ENCODE results near the gene GPR78.

Gene GPR78

GRCh38 chr4:8581094-8581861, 1.1 kb downstream of the GPR78 start:
- DNase-seq (ENCODE audit: extremely low read depth, low read depth): no peak
- H3K4me3 ChIP-seq (replicated peaks; ENCODE audit: low read depth, low read length): no peak overlapping the region
- no peak for TF ChIP-seq CTCF (IDR thresholded peaks at IDR 0.05; ENCODE audit: low read depth, low read length, missing control alignments)

- H3K4me3 ChIP-seq (replicated peaks; ENCODE audit: low read depth, low read length): no peak overlapping the region
- TF ChIP-seq CTCF (IDR thresholded peaks at IDR 0.05; ENCODE audit: low read depth, low read length, missing control alignments): no peak
- no peak for DNase-seq (ENCODE audit: extremely low read depth, low read depth)
Observed at GRCh38 chr4:8582016-8582415, 1.8 kb downstream of the GPR78 start.

GRCh38 chr4:8582436-8582835, 2.2 kb downstream of the GPR78 start:
- no peak for DNase-seq (ENCODE audit: extremely low read depth, low read depth)
- no peak for TF ChIP-seq CTCF (IDR thresholded peaks at IDR 0.05; ENCODE audit: low read depth, low read length, missing control alignments)
- H3K4me3 ChIP-seq (replicated peaks; ENCODE audit: low read depth, low read length): no peak overlapping the region

DNA sequence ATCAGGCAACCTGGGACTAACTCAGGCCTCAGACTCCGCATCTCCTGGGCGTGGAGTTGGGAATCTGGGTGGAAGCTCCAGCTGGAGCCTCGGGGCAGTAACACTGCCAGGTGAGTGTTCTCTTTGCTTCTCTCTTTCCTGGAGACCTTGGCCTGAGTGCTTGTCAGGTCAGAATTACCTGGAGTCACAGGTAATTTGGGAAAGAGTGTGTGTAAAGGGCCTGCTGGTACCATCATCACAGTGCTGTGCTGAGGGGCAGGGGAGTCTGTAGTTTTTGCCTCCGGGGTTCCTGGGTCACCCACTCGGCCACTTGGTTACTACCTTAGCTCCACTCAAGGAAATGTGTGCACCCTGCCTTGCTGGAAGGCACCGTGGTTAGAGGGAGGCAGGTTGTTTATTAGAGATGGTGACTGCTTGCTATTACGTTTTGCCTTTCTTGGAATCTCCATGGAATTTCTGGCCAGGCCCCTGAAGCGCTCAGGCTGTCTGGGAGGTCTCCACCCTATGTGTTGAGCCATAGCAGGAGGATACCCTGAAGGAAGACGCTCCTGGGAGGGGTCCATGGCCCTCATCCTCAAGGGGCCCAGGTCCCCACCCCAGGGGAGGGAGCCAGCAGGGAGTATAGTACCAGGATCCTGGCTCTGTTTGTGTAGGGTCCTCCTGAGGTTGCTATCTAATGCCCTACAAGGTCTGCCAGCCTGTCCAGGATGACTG, 2.9 kb downstream of the GPR78 start:
- no peak for TF ChIP-seq CTCF (IDR thresholded peaks at IDR 0.05; ENCODE audit: low read depth, low read length, missing control alignments)
- no peak for DNase-seq (ENCODE audit: extremely low read depth, low read depth)
- no peak overlapping the region for H3K4me3 ChIP-seq (replicated peaks; ENCODE audit: low read depth, low read length)

GRCh38 chr4:8583655-8584025, 3.4 kb downstream of the GPR78 start:
- no peak for DNase-seq (ENCODE audit: extremely low read depth, low read depth)
- TF ChIP-seq CTCF (IDR thresholded peaks at IDR 0.05; ENCODE audit: low read depth, low read length, missing control alignments): no peak
- H3K4me3 ChIP-seq (replicated peaks; ENCODE audit: low read depth, low read length): no peak overlapping the region

DNA sequence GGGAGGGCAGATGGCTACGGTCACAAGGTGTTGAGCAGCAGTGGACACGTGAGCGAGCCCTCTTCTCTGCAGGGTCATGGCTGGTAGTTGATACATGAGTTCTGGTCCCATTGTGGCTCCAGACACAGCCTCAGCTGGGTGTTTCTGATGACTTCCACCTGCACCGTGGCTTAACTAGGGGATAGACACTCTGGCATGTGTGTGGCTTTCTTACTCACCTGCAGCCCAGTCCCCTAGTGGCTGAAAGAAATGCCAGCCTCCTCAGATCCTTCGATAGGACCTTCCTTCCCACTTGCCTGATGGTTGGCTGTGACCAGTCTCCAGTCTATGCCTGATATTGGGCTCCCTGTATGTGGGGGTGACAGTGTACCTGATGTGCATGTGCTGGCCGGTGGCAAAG, 5.0 kb downstream of the GPR78 start:
- no peak for DNase-seq (ENCODE audit: extremely low read depth, low read depth)
- peak; percentile 16 for TF ChIP-seq CTCF (IDR thresholded peaks at IDR 0.05; ENCODE audit: low read depth, low read length, missing control alignments)
- H3K4me3 ChIP-seq (replicated peaks; ENCODE audit: low read depth, low read length): no peak overlapping the region
